ENCODE measurements around the gene PYGB.

Gene PYGB

GRCh38 chr20:25290646-25291431 lies 43.0 kb downstream of the PYGB start:
- TF ChIP-seq CTCF (conservative IDR thresholded peaks at IDR 0.05) (no peak), ZFX (IDR thresholded peaks at IDR 0.05) (no peak)
- H3K27ac ChIP-seq, result no peak overlapping the region

GRCh38 chr20:25291432-25292133 lies 43.7 kb downstream of the PYGB start:
- no peak overlapping the region for H3K27ac ChIP-seq
- TF ChIP-seq CTCF (conservative IDR thresholded peaks at IDR 0.05) (no peak), ZFX (IDR thresholded peaks at IDR 0.05) (no peak)

GRCh38 chr20:25292176-25292891 lies 44.4 kb downstream of the PYGB start:
- TF ChIP-seq CTCF (conservative IDR thresholded peaks at IDR 0.05), result no peak
- no peak for TF ChIP-seq ZFX (IDR thresholded peaks at IDR 0.05)
- H3K27ac ChIP-seq, result no peak overlapping the region

- no peak overlapping the region for H3K27ac ChIP-seq
- no peak for TF ChIP-seq CTCF (conservative IDR thresholded peaks at IDR 0.05)
- no peak for TF ChIP-seq ZFX (IDR thresholded peaks at IDR 0.05)
These were observed 45.6 kb downstream of the PYGB start for GRCh38 chr20:25293507-25293906.

- no peak overlapping the region; the same call in 1 of the 2 replicates for H3K27ac ChIP-seq
- TF ChIP-seq CTCF (conservative IDR thresholded peaks at IDR 0.05), result no peak
- no peak for TF ChIP-seq ZFX (IDR thresholded peaks at IDR 0.05)
These were observed 46.1 kb downstream of the PYGB start for GRCh38 chr20:25293910-25294458.

- TF ChIP-seq ZFX (IDR thresholded peaks at IDR 0.05) (no peak), CTCF (conservative IDR thresholded peaks at IDR 0.05) (peak; percentile 83)
- H3K27ac ChIP-seq, result peak overlapping the region; percentile 8
These were observed 46.8 kb downstream of the PYGB start for GRCh38 chr20:25294459-25295385.

Data from C4-2B (cell line).